CD4-positive, alpha-beta T cell treated with Interleukin-4 for 1 hour (primary cell): ENCODE measurements around the gene SPEM2.

Experiments used
- DNase-seq, 2 donors: peaks; one replicate each; pipeline ENCODE4 v3.0.0-alpha.2; 2020 to 2022

SPEM2 gene

DNA sequence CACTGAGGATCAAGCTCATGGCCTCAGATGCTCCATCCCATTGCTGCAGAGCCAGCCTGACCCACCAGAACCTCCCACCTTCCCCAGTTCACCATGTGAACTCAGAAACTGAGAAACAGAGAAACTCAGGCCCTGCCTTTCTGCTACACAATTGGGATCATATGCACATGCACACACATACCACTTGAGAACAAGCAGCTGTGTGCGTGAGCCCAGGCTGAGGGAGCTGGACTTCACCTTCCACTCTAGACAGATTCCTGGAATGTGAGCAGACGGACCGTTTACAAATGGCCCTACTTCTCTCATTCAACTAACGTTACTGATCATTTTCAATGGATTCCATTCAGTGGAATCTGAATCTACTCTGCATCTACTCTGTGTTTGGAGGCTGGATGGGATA lies 1.7 kb upstream of the SPEM2 start:
- no peak for DNase-seq

GRCh38 chr17:7425756-7426155 lies 340 bp downstream of the SPEM2 start:
- no peak for DNase-seq

GRCh38 chr17:7426203-7426863 lies 917 bp downstream of the SPEM2 start:
- no peak for DNase-seq

DNA sequence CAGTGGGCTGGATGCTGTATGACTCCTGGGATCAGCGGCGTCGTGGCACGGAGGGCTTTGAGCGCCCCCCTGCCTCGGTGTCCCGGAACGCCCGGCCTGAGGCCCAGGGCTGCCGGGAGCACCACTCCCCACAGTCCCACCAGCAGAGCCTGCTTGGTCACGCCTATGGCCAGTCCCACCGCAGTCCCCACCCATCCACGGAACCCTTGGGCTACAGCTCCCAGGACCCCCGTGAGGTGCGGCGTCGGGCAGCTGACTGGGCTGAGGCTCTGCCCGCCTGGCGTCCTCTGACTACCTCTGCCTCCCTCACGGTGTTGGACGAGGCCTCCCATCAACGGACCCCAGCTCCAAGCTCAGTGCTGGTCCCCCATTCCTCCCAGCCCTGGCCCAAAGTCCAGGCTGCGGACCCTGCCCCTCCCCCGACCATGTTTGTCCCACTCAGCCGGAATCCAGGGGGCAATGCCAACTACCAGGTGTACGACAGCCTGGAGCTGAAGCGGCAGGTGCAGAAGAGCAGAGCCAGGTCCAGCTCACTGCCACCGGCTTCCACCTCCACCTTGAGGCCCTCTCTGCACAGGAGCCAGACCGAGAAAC lies 1.6 kb downstream of the SPEM2 start:
- no peak for DNase-seq

DNA sequence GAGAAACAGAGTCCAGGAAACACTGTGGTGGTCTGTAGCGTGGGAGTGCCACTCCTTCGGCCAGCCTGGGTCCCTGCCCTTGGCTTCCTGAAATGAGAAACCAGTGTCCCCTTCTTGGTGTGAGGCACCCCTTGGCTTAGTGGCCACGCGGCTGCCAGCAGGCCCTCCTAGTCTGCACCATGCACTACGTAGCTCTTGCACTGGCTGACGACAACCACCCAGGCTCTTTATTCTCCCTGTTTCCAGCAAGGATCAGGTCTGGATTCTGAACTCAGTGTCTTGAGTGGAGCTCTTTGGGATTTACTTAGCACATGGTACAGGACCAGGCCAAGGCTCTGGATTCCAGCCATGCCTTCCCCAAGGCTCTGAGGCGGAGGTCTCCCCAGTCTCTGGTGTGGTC lies 2.1 kb downstream of the SPEM2 start:
- DNase-seq: no peak

GRCh38 chr17:7428557-7428956 lies 3.1 kb downstream of the SPEM2 start, which contains the start of gene SPEM3:
TSS of gene SPEM3 (plus strand) at chr17:7428857. CDS start at chr17:7428903, 46 bp downstream.
- no peak for DNase-seq

DNA sequence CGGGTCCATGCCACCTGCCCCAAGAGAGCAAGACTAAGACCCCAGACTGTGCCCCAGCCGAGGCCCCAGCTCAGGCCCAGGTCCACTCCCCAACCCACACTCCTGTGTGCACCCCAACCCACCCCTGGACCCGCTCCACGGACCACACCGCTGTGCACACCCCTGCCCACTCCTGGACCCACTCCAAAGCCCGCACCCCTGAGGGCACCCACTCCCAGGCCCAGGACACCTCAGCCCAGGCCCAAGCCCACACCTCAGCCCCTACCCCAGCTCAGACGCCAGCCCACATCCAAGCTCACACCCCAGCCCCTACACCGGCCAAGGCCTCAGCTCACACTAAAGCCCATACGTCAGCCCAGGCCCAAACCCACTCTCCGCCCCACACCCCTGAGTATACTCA lies 4.3 kb downstream of the SPEM2 start:
- DNase-seq: no peak

- DNase-seq: no peak
Observed at GRCh38 chr17:7431231-7431630, 5.8 kb downstream of the SPEM2 start.

GRCh38 chr17:7432296-7432695 lies 6.9 kb downstream of the SPEM2 start:
- DNase-seq: no peak

DNA sequence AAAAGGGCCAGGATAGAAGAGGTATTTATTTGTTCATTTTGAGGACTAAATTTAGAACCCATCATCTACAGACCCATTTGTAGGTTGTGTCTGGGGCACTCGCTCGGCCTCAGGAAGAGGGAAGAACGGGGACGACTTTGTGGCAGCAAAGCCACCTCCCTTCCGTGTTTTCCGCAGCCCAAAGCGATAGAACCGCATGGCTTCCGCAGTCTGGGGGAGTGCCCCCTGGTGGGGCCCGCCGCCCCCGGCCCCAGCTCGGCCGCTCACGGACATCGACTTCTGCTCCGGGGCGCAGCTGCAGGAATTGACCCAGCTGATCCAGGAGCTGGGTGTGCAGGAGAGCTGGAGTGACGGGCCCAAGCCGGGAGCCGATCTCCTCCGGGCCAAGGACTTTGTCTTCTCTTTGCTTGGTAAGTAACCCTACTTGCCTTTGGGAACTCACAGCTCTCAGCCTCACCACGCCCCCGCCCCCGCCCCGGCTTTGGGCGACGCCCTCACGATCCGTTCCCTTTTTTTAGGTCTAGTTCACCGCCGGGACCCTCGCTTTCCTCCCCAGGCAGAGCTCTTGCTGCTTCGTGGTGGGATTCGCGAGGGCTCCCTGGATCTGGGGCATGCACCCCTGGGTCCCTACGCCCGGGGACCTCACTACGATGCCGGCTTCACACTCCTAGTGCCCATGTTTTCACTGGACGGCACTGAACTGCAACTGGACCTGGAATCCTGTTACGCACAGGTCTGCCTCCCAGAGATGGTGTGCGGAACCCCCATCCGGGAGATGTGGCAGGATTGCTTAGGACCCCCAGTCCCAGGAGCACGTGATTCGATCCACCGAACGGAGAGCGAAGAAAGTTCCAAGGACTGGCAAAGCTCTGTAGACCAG lies 10.5 kb downstream of the SPEM2 start:
- peak; percentile 49 to 63 for DNase-seq

- peak; percentile 82 to 83 for DNase-seq
Observed at GRCh38 chr17:7436556-7437368, 11.3 kb downstream of the SPEM2 start.

DNA sequence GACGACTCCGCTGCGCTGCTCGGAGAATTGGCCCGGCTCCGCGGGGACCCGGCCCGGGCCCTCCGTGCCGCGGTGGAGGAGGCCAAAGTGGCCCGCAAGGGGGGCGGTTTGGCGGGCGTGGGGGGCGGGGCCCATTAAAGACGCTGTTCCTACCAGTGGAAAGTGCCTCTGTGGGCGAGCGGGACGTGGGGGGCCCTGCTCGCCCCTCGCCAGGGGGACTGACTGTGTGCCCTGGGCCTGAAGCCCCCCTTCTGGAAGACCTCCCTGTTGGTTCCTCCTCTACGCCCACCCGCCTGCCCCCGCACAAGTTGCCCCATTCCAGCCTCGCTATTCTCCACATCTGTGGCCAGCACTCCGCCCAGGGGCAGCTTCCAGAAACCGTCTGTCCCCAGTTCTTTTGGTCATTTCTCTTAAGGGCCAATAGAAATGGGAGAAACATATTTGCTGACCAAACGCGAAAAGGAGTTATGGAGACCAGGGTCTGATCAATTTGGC lies 12.0 kb downstream of the SPEM2 start:
- no peak for DNase-seq

GRCh38 chr17:7437950-7438614 lies 12.7 kb downstream of the SPEM2 start:
- DNase-seq: peak; percentile 53 to 64

DNA sequence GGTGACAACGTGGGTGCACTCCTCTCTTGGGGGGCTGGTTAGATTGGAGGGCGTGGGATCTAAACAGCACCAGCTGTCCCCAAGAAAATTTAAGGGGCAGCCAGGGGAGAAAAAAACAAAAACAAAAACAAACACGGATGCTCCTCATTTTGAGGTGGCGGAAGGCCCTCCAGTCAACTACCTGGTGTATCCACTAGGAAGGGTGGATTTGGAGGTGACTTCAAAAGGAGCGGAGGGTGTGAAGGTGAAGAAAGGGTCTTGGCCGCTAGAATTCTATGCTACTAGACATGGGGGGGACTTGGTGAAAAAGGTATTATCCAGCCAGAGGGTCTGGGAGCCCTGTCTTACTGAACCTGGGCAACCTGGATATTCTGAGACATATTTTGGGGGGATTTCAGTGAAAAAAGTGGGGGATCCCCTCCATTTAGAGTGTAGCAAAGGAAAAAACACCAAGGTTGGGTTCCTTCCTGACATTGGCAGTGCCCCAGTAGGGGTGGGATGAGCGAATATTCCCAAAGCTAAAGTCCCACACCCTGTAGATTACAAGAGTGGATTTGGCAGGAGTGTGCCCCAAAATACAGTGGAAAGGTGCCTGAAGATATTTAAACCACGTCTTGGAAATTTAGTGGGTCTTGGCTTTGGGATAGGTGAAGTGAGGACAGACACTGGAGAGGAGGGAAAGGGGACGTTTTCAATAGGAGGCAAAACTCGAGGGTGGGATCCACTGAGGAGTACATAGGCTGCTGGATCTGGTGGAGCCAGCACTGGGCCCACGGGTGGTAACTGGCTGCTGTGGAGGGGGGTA lies 13.4 kb downstream of the SPEM2 start:
- no peak for DNase-seq

- DNase-seq: no peak
Observed at GRCh38 chr17:7439462-7440112, 14.2 kb downstream of the SPEM2 start, which contains the start of gene FGF11. TSS of gene FGF11 (plus strand) at chr17:7439512. CDS start at chr17:7439621, 109 bp downstream.

- DNase-seq: peak in 1 of 2 donors; percentile 27
Observed at GRCh38 chr17:7440113-7440833, 14.9 kb downstream of the SPEM2 start.

DNA sequence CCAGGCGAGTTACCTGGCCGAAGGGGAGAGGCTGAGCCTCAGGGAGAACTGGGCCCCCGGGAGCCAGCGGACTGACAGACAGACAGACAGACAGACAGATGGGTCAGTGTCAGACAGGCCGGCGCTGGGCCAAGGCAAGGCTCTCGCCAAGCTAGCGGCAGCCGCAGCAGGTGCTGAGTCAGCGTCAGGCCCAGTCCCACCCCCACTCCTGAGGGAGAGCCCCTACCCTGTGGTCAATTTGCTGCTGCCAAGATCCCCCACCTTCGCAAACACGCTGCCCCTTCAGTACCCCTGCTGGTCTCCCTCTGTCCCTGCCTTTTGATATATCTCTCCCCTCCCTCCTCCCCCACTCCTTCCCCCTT lies 15.4 kb downstream of the SPEM2 start:
- no peak for DNase-seq

DNA sequence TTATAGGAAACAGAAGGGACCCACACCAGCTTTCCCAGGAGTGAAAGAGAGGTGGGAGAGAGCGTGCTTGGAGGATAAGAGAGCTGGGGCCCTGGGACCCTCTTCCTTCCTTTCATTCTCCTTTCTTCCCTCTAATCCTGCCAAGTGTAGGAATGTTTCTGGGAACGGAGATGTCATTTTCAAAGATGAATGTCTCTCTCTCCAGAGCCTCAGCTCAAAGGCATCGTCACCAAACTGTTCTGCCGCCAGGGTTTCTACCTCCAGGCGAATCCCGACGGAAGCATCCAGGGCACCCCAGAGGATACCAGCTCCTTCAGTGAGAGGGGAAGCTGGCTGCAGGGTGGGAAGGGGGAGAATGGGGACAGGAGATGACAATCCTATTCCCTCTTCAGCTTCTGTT lies 15.8 kb downstream of the SPEM2 start:
- DNase-seq: no peak

GRCh38 chr17:7442142-7442541 lies 16.7 kb downstream of the SPEM2 start:
- no peak for DNase-seq
